Adrenal gland (tissue), 12 donors: ENCODE measurements around the gene MAML3. TPM values are rescaled to one million over a fixed set of nuclear protein-coding genes. Genes with fewer than 3 reads are reported as not detected.

ENCODE experiments used
- DNase-seq, 7 donors: peaks; one replicate each; pipeline ENCODE4 v3.0.0-alpha.2; 2019 to 2020
- H3K27ac ChIP-seq, 5 donors: fragments of 200-600 bp; sonication (generic) in 4 of 5; 1 replicate in 3 of 5; 2 replicates in 2 of 5; pipeline versions ENCODE4 v1.5.1 to v1.8.0; 2016 to 2020; ENCODE audit warnings: mild to moderate bottlenecking in 1 of 5
- H3K27me3 ChIP-seq: fragments of 200-600 bp; 2 replicates; pipeline ENCODE4 v1.8.0; 2021
- H3K36me3 ChIP-seq, 2 donors: fragments of 200-600 bp; replicated peaks in 1 of 2; 1 replicate in 1 of 2; 2 replicates in 1 of 2; pipeline versions ENCODE4 v1.5.1 to v1.8.0; 2018 to 2022
- H3K4me1 ChIP-seq, 2 donors: fragments of 200-600 bp; replicated peaks in 1 of 2; 1 replicate in 1 of 2; 2 replicates in 1 of 2; pipeline versions ENCODE4 v1.5.1 to v1.8.0; 2018 to 2021
- H3K4me3 ChIP-seq, 4 donors: fragments of 200-600 bp; sonication (generic) in 3 of 4; one replicate each; pipeline ENCODE4 v1.5.1; 2016 to 2018
- H3K9me3 ChIP-seq, 3 donors: fragments of 200-600 bp; sonication (generic) in 1 of 3; replicated peaks in 1 of 3; 1 replicate in 2 of 3; 2 replicates in 1 of 3; pipeline versions ENCODE4 v1.5.1 to v1.8.0; 2016 to 2021
- POLR2A ChIP-seq, 2 donors: fragments of 450-650 bp; IDR thresholded peaks; one replicate each; pipeline ENCODE4 v1.6.1; 2017; ENCODE audit warnings: antibody characterized with exemption in 2 of 2, mild to moderate bottlenecking in 2 of 2, moderate library complexity in 1 of 2
- WGBS, 4 donors: extraction: QIAGEN DNeasy Blood & Tissue Kit in 2 of 4; methylation state at CpG; one replicate each; pipeline versions ENCODE4 v1.1.5 to v1.1.7; 2013 to 2017; 5-methylcytosine and 5-hydroxymethylcytosine counted together
- intact Hi-C, 2 donors: fragments of 100-400 bp; cut with DNase I; formaldehyde crosslinking; loops; one replicate each; pipeline versions ENCODE4 v1.14.1 to v1.15.0; 2022 to 2023
- polyA plus RNA-seq, 3 donors: library from polyadenylated mRNA; stranded (reverse); fragments of 200-250 nt in 2 of 3; fragments of 350-450 nt in 1 of 3; fragmentation: Illumina TruSeq in 1 of 3; extraction: RNeasy Lipid Tissue Mini Kit (QIAGEN cat#74804) in 1 of 3; gene quantifications; one replicate each; pipeline ENCODE4 v1.2.3, GENCODE V29; 2013 to 2014
- total RNA-seq, 9 donors: library from RNA; depleted of rRNA in 4 of 9; stranded (reverse); fragments of >200 nt in 4 of 9; fragments of 120-200 nt in 1 of 9; fragmentation: NEBNext Ultra II Directional in 1 of 9; extraction: Animal tissue kit (Norgen Biotek cat#: 25700) in 1 of 9; gene quantifications; one replicate each; pipeline versions ENCODE4 v1.1.0 to v1.2.4, GENCODE V29; 2013 to 2023
- TF ChIP-seq, protein P1 (sequence below), 6 experiments: fragments of 450-650 bp in 4 of 6; fragments of 200-600 bp in 2 of 6; sonication (generic) in 1 of 6; IDR thresholded peaks; 1 replicate in 5 of 6; 2 replicates in 1 of 6; pipeline versions ENCODE4 v1.5.1 to v1.8.0; 2016 to 2021; ENCODE audit warnings: antibody characterized with exemption in 6 of 6, mild to moderate bottlenecking in 2 of 6, moderate library complexity in 1 of 6
- donor health status: healthy with polysubstance abuse.
- donor health status: Bipolar disorder and iron deficiency.
- donor health status: DM: yes; HTN: yes; CAD: no.
- donor health status: DM: no; HTN: no; CAD: no.
- donor health status: DM: no; HTN: no; CAD: no.
- donor health status: DM: yes; HTN: yes; CAD: no.

The MAML3 gene
- total and polyA plus RNA-seq, 12 donors: 2.0 to 15.9 (median 8.4) TPM

- Histone ChIP-seq H3K4me1 (peaks cover 0 to 51% of the 10 kb centered on the region in 2 donors), H3K9me3 (no peaks in the 10 kb centered on the region), H3K27me3 (no peaks in the 10 kb centered on the region), H3K4me3 (no peak overlapping the region), H3K36me3 (no peaks in the 10 kb centered on the region), H3K27ac (peak overlapping the region in 1 of 5 donors; percentile 15)
- no peak for DNase-seq
- intact Hi-C loops: no loop called here
- no peak for TF ChIP-seq POLR2A (IDR thresholded peaks at IDR 0.05)
- TF ChIP-seq, protein P1, sequence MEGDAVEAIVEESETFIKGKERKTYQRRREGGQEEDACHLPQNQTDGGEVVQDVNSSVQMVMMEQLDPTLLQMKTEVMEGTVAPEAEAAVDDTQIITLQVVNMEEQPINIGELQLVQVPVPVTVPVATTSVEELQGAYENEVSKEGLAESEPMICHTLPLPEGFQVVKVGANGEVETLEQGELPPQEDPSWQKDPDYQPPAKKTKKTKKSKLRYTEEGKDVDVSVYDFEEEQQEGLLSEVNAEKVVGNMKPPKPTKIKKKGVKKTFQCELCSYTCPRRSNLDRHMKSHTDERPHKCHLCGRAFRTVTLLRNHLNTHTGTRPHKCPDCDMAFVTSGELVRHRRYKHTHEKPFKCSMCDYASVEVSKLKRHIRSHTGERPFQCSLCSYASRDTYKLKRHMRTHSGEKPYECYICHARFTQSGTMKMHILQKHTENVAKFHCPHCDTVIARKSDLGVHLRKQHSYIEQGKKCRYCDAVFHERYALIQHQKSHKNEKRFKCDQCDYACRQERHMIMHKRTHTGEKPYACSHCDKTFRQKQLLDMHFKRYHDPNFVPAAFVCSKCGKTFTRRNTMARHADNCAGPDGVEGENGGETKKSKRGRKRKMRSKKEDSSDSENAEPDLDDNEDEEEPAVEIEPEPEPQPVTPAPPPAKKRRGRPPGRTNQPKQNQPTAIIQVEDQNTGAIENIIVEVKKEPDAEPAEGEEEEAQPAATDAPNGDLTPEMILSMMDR (IDR thresholded peaks at IDR 0.05): no peak
- 30 to 56% (median 44%) methylated on average over 1 of the region's 1 CpG for WGBS, 4 donors
Measured at GRCh38 chr4:139965789-139966188, 188.2 kb downstream of the MAML3 start.

- TF ChIP-seq POLR2A (IDR thresholded peaks at IDR 0.05): no peak
- TF ChIP-seq, protein P1 (IDR thresholded peaks at IDR 0.05): no peak
- intact Hi-C loops: no loop called here
- no peaks in the 10 kb centered on the region for H3K9me3 ChIP-seq
- no peaks in the 10 kb centered on the region for H3K36me3 ChIP-seq
- no peaks in the 10 kb centered on the region for H3K27me3 ChIP-seq
- no peak for DNase-seq
- no peak overlapping the region for H3K27ac ChIP-seq
- H3K4me3 ChIP-seq: no peak overlapping the region
- peaks cover 0 to 39% of the 10 kb centered on the region in 2 donors for H3K4me1 ChIP-seq
- WGBS, 4 donors: 91 to 100% (median 97%) methylated on average over 1 of the region's 1 CpG
Measured at GRCh38 chr4:139963708-139964107, 190.3 kb downstream of the MAML3 start.

DNA sequence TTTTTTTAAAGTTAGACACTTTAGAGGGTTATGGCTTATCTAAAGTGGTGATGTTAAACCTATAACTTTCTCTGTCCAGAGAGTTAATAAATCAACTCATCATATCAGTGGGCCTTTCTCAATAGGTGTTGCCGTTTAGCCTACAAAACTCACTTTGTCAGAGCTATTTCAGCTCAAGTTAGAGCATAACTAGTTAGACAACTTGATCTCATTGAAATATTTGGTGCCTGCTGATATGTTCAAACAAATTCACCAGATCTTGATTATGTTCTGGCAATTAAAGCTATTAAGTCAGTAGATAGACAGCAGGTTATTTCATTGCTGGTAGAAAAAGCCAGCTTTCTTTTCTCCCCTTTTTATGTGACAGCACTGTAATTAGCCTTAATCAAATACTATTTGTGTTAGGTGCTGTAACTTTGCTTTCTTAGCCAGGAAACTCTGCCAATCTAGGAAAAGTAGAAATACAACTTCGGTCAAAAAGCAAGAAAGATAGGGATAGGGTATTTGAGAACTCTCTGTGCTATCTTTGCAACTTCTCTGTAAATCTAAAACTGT lies 191.8 kb downstream of the MAML3 start:
- no peak for DNase-seq
- Histone ChIP-seq H3K4me1 (peaks cover 0 to 49% of the 10 kb centered on the region in 2 donors), H3K4me3 (no peak overlapping the region), H3K27ac (peak overlapping the region in 1 of 5 donors; percentile 0), H3K36me3 (no peaks in the 10 kb centered on the region), H3K27me3 (no peaks in the 10 kb centered on the region), H3K9me3 (no peaks in the 10 kb centered on the region)
- intact Hi-C loops: no loop called here
- TF ChIP-seq, protein P1 (IDR thresholded peaks at IDR 0.05): no peak
- no peak for TF ChIP-seq POLR2A (IDR thresholded peaks at IDR 0.05)
- 67 to 81% (median 78%) methylated on average over 2 of the region's 2 CpGs for WGBS, 4 donors

- intact Hi-C loops: no loop called here
- no peaks in the 10 kb centered on the region for H3K36me3 ChIP-seq
- no peaks in the 10 kb centered on the region for H3K9me3 ChIP-seq
- H3K27me3 ChIP-seq: no peaks in the 10 kb centered on the region
- H3K27ac ChIP-seq: peak overlapping the region in 1 of 5 donors; percentile 0
- no peak for DNase-seq
- H3K4me1 ChIP-seq: peaks cover 0 to 52% of the 10 kb centered on the region in 2 donors
- TF ChIP-seq, protein P1 (IDR thresholded peaks at IDR 0.05): no peak
- no peak for TF ChIP-seq POLR2A (IDR thresholded peaks at IDR 0.05)
- H3K4me3 ChIP-seq: no peak overlapping the region
- 64 to 77% (median 75%) methylated on average over 6 of the region's 6 CpGs for WGBS, 4 donors
Measured at GRCh38 chr4:139961344-139961946, 192.5 kb downstream of the MAML3 start.
